DOHH2 (cell line): Measurements from ENCODE around the gene OPN4.

Experiments
- H3F3A ChIP-seq: fragments of 200-600 bp; sonication (generic), shearing (Covaris generic); 2 replicates; pipeline ENCODE4 v1.6.0; 2016; ENCODE audit warnings: antibody characterized with exemption, mild to moderate bottlenecking; ENCODE audit not compliant: control insufficient read depth, insufficient read depth
- H3K27ac ChIP-seq: fragments of 200-600 bp; sonication (generic); 2 replicates; pipeline ENCODE4 v1.5.1; 2014; ENCODE audit warnings: low read depth, mild to moderate bottlenecking, low read length, moderate library complexity
- H3K27me3 ChIP-seq: fragments of 200-600 bp; sonication (generic); 2 replicates; pipeline ENCODE4 v1.6.1; 2014; ENCODE audit warnings: mild to moderate bottlenecking, low read length, mixed read lengths; ENCODE audit not compliant: control insufficient read depth
- H3K36me3 ChIP-seq: fragments of 200-600 bp; sonication (generic); 2 replicates; pipeline ENCODE4 v1.6.1; 2014; ENCODE audit warnings: mild to moderate bottlenecking, low read length, moderate library complexity, mixed read lengths; ENCODE audit not compliant: control insufficient read depth
- H3K4me1 ChIP-seq: fragments of 200-600 bp; sonication (generic); 2 replicates; pipeline ENCODE4 v1.6.1; 2014; ENCODE audit warnings: mild to moderate bottlenecking, low read length, mixed read lengths; ENCODE audit not compliant: control insufficient read depth
- H3K4me2 ChIP-seq: fragments of 200-600 bp; sonication (generic); 2 replicates; pipeline ENCODE4 v1.6.0; 2014; ENCODE audit warnings: mild to moderate bottlenecking, low read length, moderate library complexity
- H3K4me3 ChIP-seq: fragments of 200-600 bp; sonication (generic); 2 replicates; pipeline ENCODE4 v1.5.1; 2014; ENCODE audit warnings: mild to moderate bottlenecking, low read length, mixed read lengths
- H3K79me2 ChIP-seq: fragments of 200-600 bp; sonication (generic); 2 replicates; pipeline ENCODE4 v1.6.1; 2014; ENCODE audit warnings: mild to moderate bottlenecking, low read length, mixed read lengths; ENCODE audit not compliant: control insufficient read depth
- H3K9me2 ChIP-seq: fragments of 200-600 bp; sonication (generic); replicated peaks from 2 replicates; pipeline ENCODE4 v1.6.1; 2014; ENCODE audit warnings: mild to moderate bottlenecking, low read length, mixed read lengths; ENCODE audit not compliant: control insufficient read depth
- H3K9me3 ChIP-seq: fragments of 200-600 bp; sonication (generic); 2 replicates; pipeline ENCODE4 v1.6.1; 2014; ENCODE audit warnings: antibody characterized with exemption, low read length, mixed read lengths; ENCODE audit not compliant: control insufficient read depth, insufficient read depth
- H4K20me1 ChIP-seq: fragments of 200-600 bp; sonication (generic); 2 replicates; pipeline ENCODE4 v1.6.0; 2014; ENCODE audit warnings: low read depth, mild to moderate bottlenecking, antibody characterized with exemption, low read length, moderate library complexity; ENCODE audit not compliant: control insufficient read depth, insufficient read depth
- CTCF ChIP-seq: fragments of 200-600 bp; sonication (generic); IDR thresholded peaks from one replicate; pipeline ENCODE4 v1.5.1; 2014; ENCODE audit warnings: antibody characterized with exemption, mild to moderate bottlenecking, low read depth, low read length; ENCODE audit not compliant: poor library complexity, severe bottlenecking
- EZH2phosphoT487 ChIP-seq: fragments of 200-600 bp; sonication (generic); IDR thresholded peaks from 2 replicates; pipeline ENCODE4 v1.6.1; 2017; ENCODE audit warnings: borderline replicate concordance, mild to moderate bottlenecking, antibody characterized with exemption, low read length, moderate library complexity, mixed read lengths

Gene OPN4

GRCh38 chr10:86699991-86700840 lies 45.9 kb downstream of the OPN4 start:
- no peak for TF ChIP-seq EZH2phosphoT487
- no peak for TF ChIP-seq CTCF
- no peaks in the 10 kb centered on the region for H4K20me1 ChIP-seq
- no peaks in the 10 kb centered on the region for H3F3A ChIP-seq

GRCh38 chr10:86700851-86701617 lies 46.7 kb downstream of the OPN4 start:
- no peaks in the 10 kb centered on the region for H4K20me1 ChIP-seq
- no peaks in the 10 kb centered on the region for H3K9me2 ChIP-seq
- TF ChIP-seq EZH2phosphoT487 (no peak), CTCF (no peak)
- H3K4me3 ChIP-seq: no peak overlapping the region
- no peaks in the 10 kb centered on the region for H3F3A ChIP-seq
- H3K36me3 ChIP-seq: no peaks in the 10 kb centered on the region
- H3K4me1 ChIP-seq: no peaks in the 10 kb centered on the region
- H3K4me2 ChIP-seq: no peak overlapping the region
- H3K27ac ChIP-seq: no peak overlapping the region
- no peaks in the 10 kb centered on the region for H3K79me2 ChIP-seq
- peaks cover 4% of the 10 kb centered on the region; the same call in 1 of the 2 replicates for H3K27me3 ChIP-seq
- H3K9me3 ChIP-seq: no peaks in the 10 kb centered on the region

More at GRCh38 chr10:86699991-86700840, 45.9 kb downstream of the OPN4 start:
- Histone ChIP-seq H3K79me2 (no peaks in the 10 kb centered on the region), H3K9me2 (no peaks in the 10 kb centered on the region), H3K4me3 (no peak overlapping the region), H3K4me2 (no peak overlapping the region), H3K27me3 (peaks cover 4% of the 10 kb centered on the region; the same call in 1 of the 2 replicates), H3K27ac (no peak overlapping the region), H3K4me1 (no peaks in the 10 kb centered on the region), H3K9me3 (no peaks in the 10 kb centered on the region), H3K36me3 (no peaks in the 10 kb centered on the region)

GRCh38 chr10:86703176-86703575 lies 48.8 kb downstream of the OPN4 start:
- no peaks in the 10 kb centered on the region for H3K79me2 ChIP-seq
- no peaks in the 10 kb centered on the region for H3K9me3 ChIP-seq
- no peak overlapping the region for H3K27ac ChIP-seq
- H3K27me3 ChIP-seq: no peaks in the 10 kb centered on the region
- H3K36me3 ChIP-seq: no peaks in the 10 kb centered on the region
- no peak overlapping the region for H3K4me2 ChIP-seq
- TF ChIP-seq CTCF (no peak), EZH2phosphoT487 (no peak)
- no peaks in the 10 kb centered on the region for H3F3A ChIP-seq
- H4K20me1 ChIP-seq: no peaks in the 10 kb centered on the region
- no peak overlapping the region for H3K4me3 ChIP-seq
- H3K9me2 ChIP-seq: no peaks in the 10 kb centered on the region
- H3K4me1 ChIP-seq: no peaks in the 10 kb centered on the region
